Right lobe of liver (tissue), 4 donors: ENCODE data around the gene PKP4.

Source experiments
- CTCF ChIP-seq, 4 donors: fragments of 200-600 bp in 3 of 4; fragments of 450-650 bp in 1 of 4; IDR thresholded peaks; one replicate each; pipeline versions ENCODE4 v1.5.1 to v1.8.0; 2016 to 2022; ENCODE audit warnings: antibody characterized with exemption in 4 of 4, mild to moderate bottlenecking in 2 of 4
- POLR2A ChIP-seq: fragments of 450-650 bp; IDR thresholded peaks from one replicate; pipeline ENCODE4 v1.6.1; 2017; ENCODE audit warnings: antibody characterized with exemption, mild to moderate bottlenecking
- donor health status: DM: no; HTN: no; CAD: no.
- donor health status: DM: no; HTN: no; CAD: no.
- donor health status: DM: no; HTN: yes; CAD: no.

- TF ChIP-seq POLR2A (no peak), CTCF (IDR thresholded peaks at IDR 0.05) (no peak)
Observed at GRCh38 chr2:158493458-158493857, 36.7 kb downstream of the PKP4 start.
